NCI-H460 (cell line): ENCODE data around the gene BICRAL. TPM values are rescaled to one million over a fixed set of nuclear protein-coding genes. Genes with fewer than 3 reads are reported as not detected.

Source experiments
- total RNA-seq: library from RNA; depleted of rRNA; stranded (reverse); fragments of >200 nt; shearing (Covaris generic); gene quantifications from 2 replicates; pipeline ENCODE4 v1.2.3, GENCODE V29; 2014; rRNA removed

Gene BICRAL
- total RNA-seq, 1 experiment from 2014 or later = 7.3 TPM

Other genes starting within 250 kb of the BICRAL start
- 14.2 and 14.3 TPM in 2 replicates for gene UBR2, start 218.0 kb upstream of the BICRAL start, total RNA-seq
- not detected in 2 replicates for gene PRPH2, start 59.5 kb upstream of the BICRAL start, total RNA-seq
- 20.6 and 23.0 TPM in 2 replicates for gene TBCC, start 35.9 kb upstream of the BICRAL start, total RNA-seq
- gene RPL7L1, start 97.6 kb downstream of the BICRAL start, total RNA-seq = 156 and 159 TPM in 2 replicates
- gene PTCRA, start 134.0 kb downstream of the BICRAL start, total RNA-seq = not detected in 2 replicates
- 25.7 and 29.8 TPM in 2 replicates for gene CNPY3, start 147.4 kb downstream of the BICRAL start, total RNA-seq
- not detected in 2 replicates for gene GNMT, start 178.7 kb downstream of the BICRAL start, total RNA-seq
- gene PEX6, start 197.1 kb downstream of the BICRAL start, total RNA-seq = 22.2 and 22.4 TPM in 2 replicates
- 34.8 and 35.7 TPM in 2 replicates for gene PPP2R5D, start 202.5 kb downstream of the BICRAL start, total RNA-seq
- 38.0 and 45.9 TPM in 2 replicates for gene MEA1, start 231.9 kb downstream of the BICRAL start, total RNA-seq
- 30.6 and 32.4 TPM in 2 replicates for gene KLHDC3, start 232.2 kb downstream of the BICRAL start, total RNA-seq
- gene RRP36, start 239.6 kb downstream of the BICRAL start, total RNA-seq = 45.6 and 53.3 TPM in 2 replicates